HG03097 (cell line): Measurements from ENCODE around the gene TRMT61A.

Source experiments
- ATAC-seq: cut with Tn5 transposase; IDR thresholded peaks from one replicate; pipeline ENCODE4 v1.9.1; 2021; ENCODE audit not compliant: unreplicated experiment, low FRiP score

TRMT61A gene

DNA sequence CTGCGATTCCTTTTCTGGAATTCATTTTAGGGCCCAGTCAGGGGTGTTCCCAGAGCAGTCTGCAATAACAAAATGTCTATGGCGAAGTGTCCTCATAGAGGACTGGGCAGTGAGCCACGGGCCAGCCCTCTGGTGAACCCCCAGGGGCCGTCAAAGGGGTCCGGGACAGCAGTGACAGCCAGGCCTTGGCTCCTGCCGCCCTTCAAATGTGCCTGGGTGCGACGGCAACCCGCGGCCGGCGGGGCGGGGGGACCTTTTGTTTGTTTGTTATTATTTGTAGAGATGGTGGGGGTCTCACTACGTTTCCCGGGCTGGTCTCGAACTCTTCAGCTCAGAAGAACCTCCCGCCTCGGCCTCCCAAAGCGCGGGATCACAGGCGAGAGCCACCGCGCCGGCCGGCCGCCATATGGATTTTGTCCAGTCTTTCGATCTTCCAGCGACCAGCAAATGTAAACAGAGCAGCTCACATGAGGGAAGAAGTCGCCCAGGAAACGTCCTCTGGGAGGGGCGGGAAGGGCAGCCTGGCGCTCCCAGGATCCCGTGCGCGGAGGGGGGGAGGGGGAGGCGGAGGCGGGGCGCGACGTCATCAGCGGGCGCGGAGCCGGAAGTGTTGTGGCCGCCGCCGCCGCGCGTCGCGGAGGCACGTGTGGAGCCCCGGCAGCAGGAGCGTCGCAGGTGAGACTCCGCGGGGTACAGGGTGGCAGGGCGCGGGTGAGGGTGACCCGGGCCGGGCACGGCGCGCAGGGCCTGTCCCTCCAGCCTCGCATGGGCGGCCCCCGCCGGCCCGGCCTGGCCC is at the start of gene TRMT61A:
Gene TRMT61A (plus strand): TSS at position 610 of the 796 bp plus-strand sequence. CDS start 783 bp downstream, outside the sequence.
- ATAC-seq, result peak; percentile 32

DNA sequence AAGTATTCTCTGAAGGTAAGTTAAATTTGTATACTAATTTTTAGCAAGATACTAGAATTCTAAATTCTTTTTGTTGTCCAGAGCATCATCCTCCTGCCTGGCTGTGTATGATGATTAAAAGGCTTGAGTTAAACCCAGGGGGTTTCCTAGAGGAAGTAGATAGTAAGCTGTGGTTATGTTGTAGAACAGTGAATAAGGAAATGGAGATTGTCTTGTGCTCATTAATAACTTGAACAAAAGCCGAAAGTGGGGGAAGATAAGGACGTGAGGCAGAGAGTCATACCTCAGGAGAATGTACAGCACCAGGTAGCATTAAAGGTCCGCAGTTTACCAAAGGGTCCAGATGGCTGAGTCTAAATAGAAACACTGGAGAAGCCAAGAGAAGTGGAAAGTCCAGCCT is 48.4 kb upstream of the TRMT61A start:
- ATAC-seq, result no peak

DNA sequence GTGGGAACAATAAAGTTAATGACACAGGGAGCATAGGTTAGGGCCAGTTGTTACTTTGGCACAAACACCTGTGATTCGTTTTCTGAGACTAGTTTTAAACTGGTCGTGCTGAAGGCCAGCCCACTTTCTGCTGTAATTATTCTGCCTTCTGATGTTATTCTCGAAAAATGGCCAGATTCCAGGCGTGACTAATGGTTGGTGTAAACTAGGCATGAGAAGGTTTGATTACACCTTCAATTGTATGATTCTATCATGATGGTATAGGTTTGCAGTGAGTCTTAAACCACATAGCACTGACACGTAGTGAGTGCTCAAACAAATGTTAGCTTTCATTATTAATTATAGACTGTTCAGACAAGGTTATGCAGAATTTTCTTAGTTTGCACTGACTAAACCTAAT is 45.4 kb upstream of the TRMT61A start:
- no peak for ATAC-seq

DNA sequence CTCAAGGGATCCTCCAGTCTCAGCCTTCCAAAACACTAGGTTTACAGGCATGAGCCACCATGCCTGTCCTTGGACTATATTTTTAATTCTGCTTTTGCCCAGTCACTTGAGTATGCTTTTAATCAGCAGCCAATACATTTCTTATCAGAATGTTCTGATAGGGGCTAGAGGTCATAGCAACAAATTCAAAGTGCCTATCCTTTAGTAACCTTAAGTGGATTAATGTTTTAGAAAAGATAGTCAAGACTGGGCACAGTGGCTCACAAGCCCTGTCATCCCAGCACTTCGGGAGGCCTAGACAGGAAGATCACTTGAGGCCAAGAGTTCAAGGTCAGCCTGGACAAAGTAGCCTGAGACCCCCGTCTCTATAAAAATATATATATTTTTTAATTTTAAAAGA is 43.5 kb upstream of the TRMT61A start:
- no peak for ATAC-seq

DNA sequence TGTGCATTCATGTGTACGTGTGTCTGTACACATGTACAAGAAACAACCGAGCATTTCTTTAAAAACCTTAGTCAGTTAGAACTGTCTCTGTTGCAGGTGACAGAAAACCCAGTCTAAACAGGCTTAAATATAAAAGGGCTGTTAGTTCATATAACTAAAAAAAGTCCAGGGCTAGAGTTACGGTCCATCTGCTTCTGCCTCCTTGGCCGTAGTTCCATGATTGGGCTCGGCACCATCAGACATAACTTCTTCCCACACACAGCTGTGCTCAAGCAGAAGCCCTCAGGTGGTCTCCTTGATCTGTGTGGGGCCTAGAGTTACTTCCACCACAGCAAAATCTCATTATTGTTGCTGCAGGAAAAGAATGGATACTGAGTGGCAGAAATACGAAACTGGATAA is 40.9 kb upstream of the TRMT61A start:
- ATAC-seq, result no peak

DNA sequence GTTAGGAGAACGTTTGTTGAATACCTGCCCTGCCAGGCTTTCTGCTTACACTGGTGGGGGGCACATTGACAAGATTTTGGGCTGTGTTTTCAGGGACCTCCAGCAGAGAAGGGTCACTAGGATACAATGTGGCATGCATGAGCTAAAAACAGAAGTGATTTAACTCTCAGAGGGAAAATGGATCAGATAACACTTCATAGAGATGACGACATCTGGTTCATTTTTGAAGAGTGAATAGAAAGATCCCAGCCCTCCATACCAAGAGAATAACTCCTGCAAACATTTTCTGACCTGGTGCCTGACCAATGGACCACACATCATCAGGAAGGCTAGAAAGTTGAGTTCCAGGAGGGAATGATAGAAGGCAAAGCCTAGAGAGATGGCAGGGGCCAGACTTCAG is 40.0 kb upstream of the TRMT61A start:
- no peak for ATAC-seq

DNA sequence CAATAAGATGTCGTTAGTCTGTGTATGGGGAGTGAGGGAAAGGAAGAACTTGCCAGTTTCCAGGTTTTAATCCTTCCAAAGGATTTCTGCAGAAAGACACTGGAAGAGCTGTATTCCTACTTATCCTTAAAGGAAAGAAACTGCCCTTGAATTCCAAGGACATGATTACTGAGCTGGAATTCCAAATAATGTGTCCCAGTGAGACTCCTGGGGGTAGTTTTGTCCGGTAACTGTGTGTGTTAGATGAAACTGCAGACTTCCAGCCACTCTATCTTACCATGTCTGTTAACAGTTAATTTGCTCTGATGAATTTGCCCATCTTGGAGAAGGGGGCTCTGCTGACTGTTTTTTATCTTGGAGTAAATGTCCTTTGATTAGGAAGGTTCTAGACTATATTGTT is 39.4 kb upstream of the TRMT61A start:
- no peak for ATAC-seq

DNA sequence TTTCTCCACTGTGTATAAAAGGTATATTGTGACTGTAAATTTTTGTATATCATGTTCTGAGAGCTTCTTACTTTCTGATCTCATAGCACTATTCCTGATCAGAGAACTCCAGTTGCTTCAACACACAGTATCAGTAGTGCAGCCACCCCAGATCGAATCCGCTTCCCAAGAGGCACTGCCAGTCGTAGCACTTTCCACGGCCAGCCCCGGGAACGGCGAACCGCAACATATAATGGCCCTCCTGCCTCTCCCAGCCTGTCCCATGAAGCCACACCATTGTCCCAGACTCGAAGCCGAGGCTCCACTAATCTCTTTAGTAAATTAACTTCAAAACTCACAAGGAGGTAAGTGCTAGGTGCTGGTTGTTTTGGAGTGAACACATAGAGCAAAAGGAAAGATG is 37.3 kb upstream of the TRMT61A start:
- no peak for ATAC-seq

DNA sequence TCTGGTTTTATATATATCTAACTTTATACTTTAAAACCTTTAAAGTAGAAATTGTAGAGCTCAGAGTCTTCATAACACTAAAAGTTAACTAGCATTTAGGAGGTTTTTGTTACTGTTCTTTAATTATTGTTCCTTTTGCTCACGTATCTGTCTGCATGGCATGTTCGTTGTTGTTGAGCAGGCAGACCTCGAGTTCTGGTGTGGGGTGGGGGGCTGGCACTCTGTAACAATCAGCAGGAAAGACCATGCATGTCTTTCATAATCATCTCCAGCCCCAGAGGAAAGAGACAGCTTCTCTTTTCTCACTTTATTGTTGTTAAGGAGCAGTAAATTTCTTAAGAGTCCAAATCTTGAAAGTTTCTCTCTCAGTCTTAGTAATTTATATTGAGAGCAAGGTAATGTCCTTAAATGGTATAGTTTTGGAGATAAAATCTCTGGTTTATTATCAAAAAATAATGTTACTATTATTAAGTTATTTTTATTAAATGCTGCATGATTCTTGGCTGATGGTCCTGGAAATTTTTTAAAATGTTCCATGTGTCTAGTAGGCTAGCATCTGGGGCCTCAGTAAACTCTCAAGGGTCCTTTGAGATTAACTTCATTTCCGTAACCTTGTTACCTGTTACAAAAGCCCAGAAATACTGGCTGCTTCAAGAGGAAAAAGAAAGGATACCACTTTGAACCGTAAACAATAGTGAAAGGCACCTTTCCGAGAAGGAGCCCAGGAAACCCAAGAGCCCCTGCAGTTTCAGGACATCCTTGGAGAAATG is 36.7 kb upstream of the TRMT61A start:
- ATAC-seq, result no peak

DNA sequence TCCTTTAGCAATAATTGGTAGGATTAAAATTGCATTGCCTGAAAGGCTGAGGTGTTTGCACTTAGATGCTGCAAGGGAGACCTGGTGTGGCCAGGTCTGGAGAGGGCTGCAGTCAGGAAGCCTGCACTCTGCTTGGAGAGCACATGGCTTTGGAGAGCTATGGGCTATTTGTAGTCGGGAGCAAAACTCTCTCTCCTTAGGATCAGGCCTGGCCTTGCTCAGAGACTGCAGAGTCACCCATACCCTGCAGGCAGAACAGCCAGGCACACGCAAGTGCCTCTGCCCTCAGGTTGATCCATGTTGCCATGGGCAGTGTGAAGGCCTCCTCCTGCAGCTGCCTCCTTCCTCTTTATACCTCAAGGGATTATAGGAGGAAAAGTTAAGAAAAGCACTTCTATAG is 33.1 kb upstream of the TRMT61A start:
- no peak for ATAC-seq

DNA sequence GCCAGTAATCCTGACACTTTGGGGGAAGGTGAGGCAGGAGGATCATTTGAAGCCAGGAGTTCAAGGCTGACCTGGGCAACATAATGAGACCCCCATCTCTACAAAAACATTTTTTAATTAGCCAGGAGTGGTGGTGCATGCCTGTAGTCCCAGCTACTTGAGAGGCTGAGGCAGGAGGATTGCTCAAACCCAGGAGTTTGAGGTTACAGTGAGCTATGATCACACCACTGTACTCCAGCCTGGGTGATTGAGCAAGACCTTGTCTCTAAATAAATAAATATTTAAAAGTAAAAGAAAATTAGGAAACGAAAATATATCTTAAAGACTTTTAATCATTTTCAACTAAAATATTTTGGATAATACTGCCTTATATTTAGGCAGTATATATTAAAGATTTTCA is 32.2 kb upstream of the TRMT61A start:
- ATAC-seq, result no peak

DNA sequence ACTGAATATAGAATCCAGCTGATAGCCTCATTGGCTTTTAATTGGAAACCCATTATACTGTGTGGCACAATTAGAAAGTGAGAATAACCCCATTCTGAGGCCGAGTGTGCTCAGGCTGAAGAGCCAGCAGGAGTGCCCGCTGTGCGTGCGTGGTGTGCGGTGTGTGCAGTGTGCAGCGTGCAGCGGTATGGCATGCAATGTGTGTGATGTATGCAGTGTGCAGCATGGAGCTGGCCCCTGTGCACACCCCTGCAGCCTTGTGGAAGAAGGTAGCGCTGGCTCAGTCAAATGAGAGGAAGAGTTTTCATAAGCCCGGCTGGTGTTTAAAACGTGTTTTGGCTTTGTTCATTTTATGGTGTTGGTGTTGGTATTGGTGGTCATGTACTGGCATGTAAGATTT is 29.3 kb upstream of the TRMT61A start:
- ATAC-seq, result no peak

DNA sequence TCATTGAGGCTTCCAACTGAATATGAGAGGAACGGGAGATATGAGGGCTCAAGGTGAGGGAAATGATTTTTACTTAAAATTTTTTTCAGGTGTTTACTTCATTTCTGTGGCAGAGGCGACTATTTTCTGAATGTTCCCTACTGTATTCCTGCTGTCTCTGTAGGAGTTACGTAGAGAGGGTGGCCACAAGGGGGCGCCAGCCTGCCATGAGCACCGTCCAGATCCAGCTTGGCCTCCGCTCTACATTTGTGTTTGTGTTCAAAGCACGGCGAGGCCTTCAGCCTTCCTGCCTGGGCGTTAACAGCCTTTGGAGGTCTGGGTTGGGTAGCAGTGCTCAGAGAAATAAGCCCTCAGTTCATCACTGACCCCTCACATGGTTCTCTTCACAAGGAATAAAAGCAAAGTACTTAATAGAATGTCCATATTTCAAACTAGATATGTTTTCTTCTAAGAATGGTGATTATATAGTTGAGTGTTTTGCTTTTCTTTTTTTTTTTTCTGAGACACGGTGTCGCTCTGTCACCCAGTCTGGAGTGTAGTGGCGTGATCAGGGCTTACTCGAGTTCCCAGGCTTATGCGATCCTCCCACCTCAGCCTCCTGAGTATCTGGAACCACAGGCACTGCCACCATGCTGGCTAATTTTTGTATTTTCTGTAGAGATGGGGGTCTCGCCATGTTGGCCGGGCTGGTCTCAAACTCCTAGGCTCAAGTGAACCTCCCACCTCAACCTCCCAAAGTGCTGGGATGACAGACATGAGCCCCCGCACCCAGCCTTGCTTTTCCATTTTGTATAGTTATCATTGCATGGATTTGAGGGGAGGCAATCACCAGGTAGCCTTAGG is 28.6 kb upstream of the TRMT61A start:
- ATAC-seq, result no peak

DNA sequence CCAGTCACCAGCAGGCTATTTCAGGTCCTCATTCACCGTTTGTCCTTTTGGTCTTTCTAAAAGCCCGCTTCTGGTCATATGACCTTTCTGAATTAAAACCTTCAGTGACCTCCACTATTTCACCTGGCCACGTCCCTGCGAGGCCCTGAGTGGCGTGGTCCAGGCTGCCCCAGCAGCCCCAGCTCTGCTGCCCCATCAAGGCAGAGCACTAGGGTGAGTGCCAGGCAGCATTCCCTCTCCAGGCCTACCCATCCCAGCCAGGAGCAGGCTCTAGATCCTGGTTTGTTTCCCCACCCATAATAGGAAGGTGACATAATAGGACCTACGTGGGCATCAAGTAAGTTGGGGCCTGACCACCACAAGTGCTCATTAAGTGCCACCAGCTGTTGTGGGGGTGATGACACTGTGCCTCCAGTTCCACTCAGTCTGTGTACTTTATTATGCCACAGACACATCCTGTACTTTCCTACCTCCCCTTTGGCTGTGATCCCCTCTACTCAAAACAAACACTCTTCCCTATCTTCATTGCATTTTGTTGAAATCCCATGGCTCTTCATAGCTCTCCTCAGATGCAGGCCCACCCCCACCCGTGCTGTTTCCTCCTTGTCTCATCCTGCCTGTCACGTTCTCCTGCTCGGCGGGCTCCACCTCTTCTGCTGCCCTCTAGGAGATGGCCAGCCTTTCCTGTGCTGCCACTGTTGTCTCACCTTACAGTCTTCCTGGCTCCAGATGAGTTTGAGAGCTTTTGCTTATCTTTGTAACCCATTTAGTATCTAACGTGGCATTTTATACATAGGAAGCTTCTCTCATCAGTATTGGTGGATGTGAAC is 27.7 kb upstream of the TRMT61A start:
- ATAC-seq, result no peak

DNA sequence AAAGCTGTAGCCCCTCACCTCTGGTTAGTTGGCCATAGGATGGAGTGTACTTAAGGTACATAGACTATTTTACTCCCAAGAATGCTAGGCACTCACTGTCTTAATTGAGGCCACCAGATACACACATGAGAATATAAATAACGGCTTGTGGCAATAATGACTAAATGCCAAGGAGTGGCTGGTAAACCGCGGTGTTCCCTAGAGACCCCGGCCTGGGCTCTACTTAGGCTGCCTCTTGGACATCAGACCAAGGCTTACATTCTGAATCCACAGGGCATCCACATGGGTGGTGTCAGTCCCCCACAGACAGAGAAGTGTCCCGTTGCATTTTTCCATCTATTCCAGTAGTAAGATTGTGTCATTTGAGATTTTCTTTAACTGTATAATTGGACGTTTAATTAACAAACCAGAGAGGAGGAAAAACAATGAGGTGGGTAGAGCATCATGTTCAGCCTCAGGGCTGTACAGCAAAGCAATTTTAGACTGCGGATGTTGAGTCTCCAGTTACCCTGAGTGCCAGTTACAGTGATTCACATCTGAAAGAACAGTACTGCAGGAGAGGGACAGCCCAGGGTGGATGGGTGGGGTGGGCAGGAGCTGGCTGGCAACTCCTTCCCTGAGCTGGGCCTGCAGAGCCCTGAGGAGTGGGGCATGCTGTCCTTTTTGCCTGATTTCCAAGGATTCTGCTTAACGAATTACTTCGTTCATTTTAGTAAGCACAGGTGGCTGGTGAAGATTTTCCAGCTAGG is 26.9 kb upstream of the TRMT61A start:
- ATAC-seq, result no peak

DNA sequence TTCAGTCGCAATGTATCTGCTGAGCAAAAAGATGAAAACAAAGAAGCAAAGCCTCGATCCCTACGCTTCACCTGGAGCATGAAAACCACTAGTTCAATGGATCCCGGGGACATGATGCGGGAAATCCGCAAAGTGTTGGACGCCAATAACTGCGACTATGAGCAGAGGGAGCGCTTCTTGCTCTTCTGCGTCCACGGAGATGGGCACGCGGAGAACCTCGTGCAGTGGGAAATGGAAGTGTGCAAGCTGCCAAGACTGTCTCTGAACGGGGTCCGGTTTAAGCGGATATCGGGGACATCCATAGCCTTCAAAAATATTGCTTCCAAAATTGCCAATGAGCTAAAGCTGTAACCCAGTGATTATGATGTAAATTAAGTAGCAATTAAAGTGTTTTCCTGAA is 26.1 kb upstream of the TRMT61A start:
- no peak for ATAC-seq

DNA sequence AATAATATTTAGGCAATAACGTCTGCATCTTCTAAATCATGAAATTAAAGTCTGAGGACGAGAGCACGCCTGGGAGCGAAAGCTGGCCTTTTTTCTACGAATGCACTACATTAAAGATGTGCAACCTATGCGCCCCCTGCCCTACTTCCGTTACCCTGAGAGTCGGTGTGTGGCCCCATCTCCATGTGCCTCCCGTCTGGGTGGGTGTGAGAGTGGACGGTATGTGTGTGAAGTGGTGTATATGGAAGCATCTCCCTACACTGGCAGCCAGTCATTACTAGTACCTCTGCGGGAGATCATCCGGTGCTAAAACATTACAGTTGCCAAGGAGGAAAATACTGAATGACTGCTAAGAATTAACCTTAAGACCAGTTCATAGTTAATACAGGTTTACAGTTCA is 25.7 kb upstream of the TRMT61A start:
- no peak for ATAC-seq

DNA sequence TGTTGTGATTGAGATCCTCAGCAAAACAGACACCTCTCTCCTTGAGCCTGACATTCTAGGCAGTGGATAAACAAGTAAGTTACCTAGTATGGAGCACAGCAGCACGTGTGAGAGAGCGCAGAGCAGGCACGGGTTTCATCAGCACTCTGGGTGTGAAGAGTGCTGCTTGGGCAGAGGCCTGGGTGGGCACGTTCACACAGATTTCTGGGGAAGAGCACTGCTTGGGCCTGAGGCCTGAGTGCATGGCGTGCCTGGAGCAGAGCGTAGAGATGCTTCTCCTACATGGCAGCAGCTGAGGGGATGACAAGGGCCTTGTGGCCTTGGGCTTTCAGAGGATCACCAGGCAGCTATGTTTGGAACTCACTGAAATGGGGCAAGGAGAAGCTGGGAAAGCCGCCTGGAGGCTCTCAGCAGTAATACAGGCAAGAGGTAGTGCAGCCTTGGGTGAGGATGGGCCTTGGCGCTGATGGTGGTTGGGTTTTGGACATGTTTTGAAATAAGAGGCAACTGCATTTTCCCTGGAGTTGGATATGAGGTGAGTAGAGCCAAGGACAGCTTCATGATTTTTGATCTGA is 23.9 kb upstream of the TRMT61A start:
- no peak for ATAC-seq

DNA sequence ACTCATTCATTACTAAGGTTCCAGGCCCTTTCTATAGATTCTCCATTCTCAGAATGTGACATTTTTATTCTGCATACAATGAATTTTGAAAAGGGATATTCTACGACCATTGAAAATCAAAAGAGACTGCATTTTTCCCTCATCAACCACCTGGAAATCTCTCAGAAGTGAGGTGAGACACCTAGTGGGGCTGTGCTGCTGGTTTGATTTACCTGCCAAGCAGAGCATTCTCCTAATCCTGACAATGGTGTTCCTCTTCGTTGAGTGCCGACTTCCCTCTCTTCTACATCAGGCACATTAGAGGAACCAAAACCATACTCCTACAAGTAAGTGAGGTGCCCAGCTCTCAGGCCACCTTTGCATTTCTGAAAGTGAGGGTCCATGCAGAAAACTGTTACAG is 21.2 kb upstream of the TRMT61A start:
- ATAC-seq, result no peak
